Heart left ventricle (tissue), 16 donors: ENCODE measurements around the gene CHIC2. TPM values are rescaled to one million over a fixed set of nuclear protein-coding genes. Genes with fewer than 3 reads are reported as not detected.

Source experiments
- ATAC-seq, 4 donors: fragments of 200-7000 bp; cut with Tn5 transposase; one replicate each; pipeline ENCODE4 v1.9.1; 2020 to 2022; ENCODE audit warnings: moderate library complexity in 4 of 4, mild to moderate bottlenecking in 3 of 4, moderate number of reproducible peaks in 1 of 4
- DNase-seq, 5 donors: peaks; one replicate each; pipeline ENCODE4 v3.0.0-alpha.2; 2020
- H3K27ac ChIP-seq, 12 donors: fragments of 200-600 bp; sonication (generic) in 4 of 12; one replicate each; pipeline versions ENCODE4 v1.5.0 to v1.8.0; 2016 to 2022; ENCODE audit warnings: mild to moderate bottlenecking in 2 of 12
- H3K27me3 ChIP-seq, 9 donors: fragments of 200-600 bp; sonication (generic) in 2 of 9; one replicate each; pipeline versions ENCODE4 v1.5.1 to v1.8.0; 2016 to 2022; ENCODE audit warnings: mild to moderate bottlenecking in 3 of 9
- H3K36me3 ChIP-seq, 9 donors: fragments of 200-600 bp; sonication (generic) in 2 of 9; one replicate each; pipeline versions ENCODE4 v1.5.0 to v1.8.0; 2018 to 2022; ENCODE audit warnings: mild to moderate bottlenecking in 2 of 9
- H3K4me1 ChIP-seq, 12 donors: fragments of 200-600 bp; sonication (generic) in 4 of 12; one replicate each; pipeline versions ENCODE4 v1.5.0 to v1.8.0; 2016 to 2022; ENCODE audit warnings: mild to moderate bottlenecking in 3 of 12
- H3K4me3 ChIP-seq, 12 donors: fragments of 200-600 bp; sonication (generic) in 4 of 12; one replicate each; pipeline versions ENCODE4 v1.5.0 to v1.8.0; 2017 to 2022; ENCODE audit warnings: mild to moderate bottlenecking in 9 of 12, moderate library complexity in 4 of 12
- H3K9me3 ChIP-seq, 12 donors: fragments of 200-600 bp; sonication (generic) in 4 of 12; one replicate each; pipeline versions ENCODE4 v1.5.0 to v1.8.0; 2016 to 2022; ENCODE audit warnings: mild to moderate bottlenecking in 1 of 12
- POLR2A ChIP-seq, 2 donors: fragments of 450-650 bp; IDR thresholded peaks; one replicate each; pipeline ENCODE4 v1.6.1; 2017; ENCODE audit warnings: antibody characterized with exemption in 2 of 2, mild to moderate bottlenecking in 2 of 2, moderate library complexity in 2 of 2
- WGBS, 4 donors: extraction: QIAGEN DNeasy Blood & Tissue Kit in 2 of 4; methylation state at CpG; one replicate each; pipeline versions ENCODE4 v1.1.5 to v1.1.7; 2013 to 2018; 5-methylcytosine and 5-hydroxymethylcytosine counted together
- intact Hi-C, 10 donors: fragments of 100-400 bp; cut with DNase I; formaldehyde crosslinking; loops; one replicate each; pipeline versions ENCODE4 v1.11.1 to v1.14.2; 2022
- polyA plus RNA-seq, 2 donors: library from polyadenylated mRNA; stranded (reverse); fragments of 200-250 nt; gene quantifications; one replicate each; pipeline ENCODE4 v1.2.3, GENCODE V29; 2013
- total RNA-seq, 9 donors: library from RNA; depleted of rRNA in 2 of 9; stranded (reverse); fragments of >200 nt in 2 of 9; fragmentation: NEBNext Ultra II Directional in 3 of 9; extraction: Animal tissue kit (Norgen Biotek cat#: 25700) in 3 of 9; gene quantifications; one replicate each; pipeline versions ENCODE4 v1.1.0 to v1.2.4, GENCODE V29; 2016 to 2023
- TF ChIP-seq, protein P1 (sequence below), 12 donors: fragments of 200-600 bp; sonication (generic) in 4 of 12; IDR thresholded peaks; one replicate each; pipeline versions ENCODE4 v1.5.0 to v1.8.0; 2018 to 2022; ENCODE audit warnings: antibody characterized with exemption in 12 of 12, mild to moderate bottlenecking in 5 of 12
- donor health status: ischemic (EF 13 %, LVEDD 7.1; RV severe dilation, severe dysfunction).
- donor health status: healthy with polysubstance abuse.
- donor health status: DM: no; HTN: yes; CAD: no.
- donor health status: DM: no; HTN: no; CAD: no.
- donor health status: ischemic (EF 25% LVEDD 6.9; RV normal size, moderate dysfunction).
- donor health status: ischemic (EF 25% LVEDD 5.7; RV mildly dilated, moderate dysfunction).
- donor health status: healthy.
- donor health status: DM: yes; HTN: yes; CAD: no.
- donor health status: ischemic (EF 35%, LVEDD 5.7; RV mildly dilated, moderate dysfunction).
- donor health status: nonischemic (EF 11% LVEDD 7.7; RV severe dilation, severe dysfunction).
- donor health status: DM: yes; HTN: yes; CAD: no.
- donor health status: PGD.
- donor health status: ischemic (EF 29% LVEDD 5.4; RV normal size, mild dysfunction).
- donor health status: nonischemic (EF 23%, LVEDD 6.1; RV moderate dilation, normal function).

Gene CHIC2
- total and polyA plus RNA-seq, 11 donors: 5.5 to 17.8 (median 11.2) TPM

DNA sequence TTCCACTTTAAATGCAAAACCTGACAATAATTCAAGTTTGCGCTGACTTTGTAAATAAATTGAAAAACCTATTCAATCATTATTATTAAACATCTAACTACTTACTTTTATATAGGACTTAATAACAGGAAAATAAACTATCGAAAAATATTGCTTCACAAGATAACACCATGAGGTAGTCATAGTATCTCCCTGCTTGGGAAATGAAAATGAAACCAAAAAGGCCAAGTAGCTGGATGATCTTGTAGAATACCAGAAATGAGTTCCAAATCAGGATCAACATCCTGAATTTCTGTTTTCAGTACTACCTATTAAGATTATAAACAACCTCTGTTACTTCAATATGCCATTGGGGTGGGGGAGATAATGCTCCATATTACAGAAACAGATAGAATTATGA lies 58.9 kb downstream of the CHIC2 start:
- H3K27ac ChIP-seq: peak overlapping the region in 2 of 12 donors; percentile 9 to 19
- peak overlapping the region in 3 of 12 donors; percentile 0 to 19 (median 4) for H3K4me3 ChIP-seq
- no peaks in the 10 kb centered on the region for H3K9me3 ChIP-seq
- H3K4me1 ChIP-seq: peaks cover 0 to 11% (median 0%) of the 10 kb centered on the region in 12 donors
- H3K36me3 ChIP-seq: peaks cover 0 to 37% (median 12%) of the 10 kb centered on the region in 9 donors
- intact Hi-C loops: no loop called here
- no peaks in the 10 kb centered on the region for H3K27me3 ChIP-seq
- TF ChIP-seq, protein P1, sequence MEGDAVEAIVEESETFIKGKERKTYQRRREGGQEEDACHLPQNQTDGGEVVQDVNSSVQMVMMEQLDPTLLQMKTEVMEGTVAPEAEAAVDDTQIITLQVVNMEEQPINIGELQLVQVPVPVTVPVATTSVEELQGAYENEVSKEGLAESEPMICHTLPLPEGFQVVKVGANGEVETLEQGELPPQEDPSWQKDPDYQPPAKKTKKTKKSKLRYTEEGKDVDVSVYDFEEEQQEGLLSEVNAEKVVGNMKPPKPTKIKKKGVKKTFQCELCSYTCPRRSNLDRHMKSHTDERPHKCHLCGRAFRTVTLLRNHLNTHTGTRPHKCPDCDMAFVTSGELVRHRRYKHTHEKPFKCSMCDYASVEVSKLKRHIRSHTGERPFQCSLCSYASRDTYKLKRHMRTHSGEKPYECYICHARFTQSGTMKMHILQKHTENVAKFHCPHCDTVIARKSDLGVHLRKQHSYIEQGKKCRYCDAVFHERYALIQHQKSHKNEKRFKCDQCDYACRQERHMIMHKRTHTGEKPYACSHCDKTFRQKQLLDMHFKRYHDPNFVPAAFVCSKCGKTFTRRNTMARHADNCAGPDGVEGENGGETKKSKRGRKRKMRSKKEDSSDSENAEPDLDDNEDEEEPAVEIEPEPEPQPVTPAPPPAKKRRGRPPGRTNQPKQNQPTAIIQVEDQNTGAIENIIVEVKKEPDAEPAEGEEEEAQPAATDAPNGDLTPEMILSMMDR (IDR thresholded peaks at IDR 0.05): no peak
- TF ChIP-seq POLR2A (IDR thresholded peaks at IDR 0.05): no peak
- ATAC-seq (no peak), DNase-seq (no peak)
- 69 to 78% (median 71%) methylated on average over 2 of the region's 2 CpGs for WGBS, 4 donors

GRCh38 chr4:54004463-54004862 lies 59.9 kb downstream of the CHIC2 start:
- H3K4me1 ChIP-seq: peaks cover 0 to 11% (median 0%) of the 10 kb centered on the region in 12 donors
- no peak for TF ChIP-seq POLR2A (IDR thresholded peaks at IDR 0.05)
- TF ChIP-seq, protein P1 (IDR thresholded peaks at IDR 0.05): no peak
- no peak overlapping the region for H3K27ac ChIP-seq
- intact Hi-C loops: no loop called here
- H3K27me3 ChIP-seq: no peaks in the 10 kb centered on the region
- no peak for DNase-seq
- no peak for ATAC-seq
- no peak overlapping the region for H3K4me3 ChIP-seq
- 90 to 95% (median 93%) methylated on average over 2 of the region's 2 CpGs for WGBS, 4 donors
- peaks cover 0 to 28% (median 7%) of the 10 kb centered on the region in 9 donors for H3K36me3 ChIP-seq
- no peaks in the 10 kb centered on the region for H3K9me3 ChIP-seq

DNA sequence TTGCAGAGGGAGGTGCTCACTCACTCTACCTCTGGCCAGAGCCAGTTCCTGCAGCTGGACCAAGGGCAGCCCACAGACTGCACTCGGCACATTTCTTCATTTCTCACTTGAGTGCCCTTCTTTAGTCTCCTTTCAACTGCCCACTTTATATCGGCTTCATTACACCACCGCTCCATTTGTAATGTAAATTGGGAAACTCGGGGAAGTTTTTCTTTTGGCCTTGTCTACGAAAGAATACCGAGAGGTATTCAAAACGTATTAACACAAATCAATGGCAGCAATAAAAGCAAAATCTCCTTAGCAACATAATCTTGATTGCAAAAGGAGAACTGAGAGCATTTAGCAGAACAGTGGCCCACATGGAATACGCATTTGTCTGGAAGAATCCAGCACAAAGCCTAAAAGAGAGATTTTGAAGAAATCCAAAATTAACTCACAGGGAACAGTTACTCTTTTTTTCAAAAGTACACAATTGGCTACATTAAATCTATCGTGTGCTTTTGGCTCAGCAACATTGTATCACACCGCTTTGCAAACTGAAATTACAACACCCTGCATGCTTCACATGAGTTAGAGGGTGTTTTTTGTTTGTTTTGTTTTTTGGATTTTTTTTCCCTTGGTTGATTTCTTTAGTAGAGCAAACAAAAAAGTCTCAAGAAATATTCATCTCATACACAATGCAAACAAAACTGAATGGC lies 62.6 kb downstream of the CHIC2 start:
- WGBS, 4 donors: 93 to 95% (median 95%) methylated on average over 10 of the region's 10 CpGs
- peaks cover 0 to 10% (median 3%) of the 10 kb centered on the region in 9 donors for H3K36me3 ChIP-seq
- H3K27me3 ChIP-seq: no peaks in the 10 kb centered on the region
- ATAC-seq (no peak), DNase-seq (no peak)
- no peak overlapping the region for H3K27ac ChIP-seq
- TF ChIP-seq POLR2A (IDR thresholded peaks at IDR 0.05): no peak
- TF ChIP-seq, protein P1 (IDR thresholded peaks at IDR 0.05): no peak
- no peaks in the 10 kb centered on the region for H3K9me3 ChIP-seq
- intact Hi-C loops: no loop called here
- no peak overlapping the region for H3K4me3 ChIP-seq
- peaks cover 0 to 11% (median 0%) of the 10 kb centered on the region in 12 donors for H3K4me1 ChIP-seq

DNA sequence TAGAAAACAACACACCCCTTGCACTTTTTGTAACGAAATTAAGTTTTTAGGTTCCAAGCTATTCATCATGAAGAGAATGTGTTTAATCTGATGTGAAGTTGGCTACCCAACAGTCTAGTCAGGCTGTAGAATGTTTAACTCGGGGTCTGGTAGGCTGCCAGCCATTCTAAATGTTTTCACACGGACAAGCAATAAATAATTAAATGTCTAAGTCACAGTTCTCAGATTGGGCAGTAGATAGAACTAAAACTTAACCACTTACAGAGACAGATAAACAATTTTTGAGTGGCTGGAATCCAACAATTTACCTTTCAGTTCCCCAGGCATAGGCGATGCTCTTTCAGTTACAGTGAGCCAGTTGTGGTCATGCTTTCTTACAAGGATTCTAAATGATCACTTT lies 66.5 kb downstream of the CHIC2 start:
- no peaks in the 10 kb centered on the region for H3K9me3 ChIP-seq
- ATAC-seq: no peak
- intact Hi-C loops: no loop called here
- no peak for DNase-seq
- no peaks in the 10 kb centered on the region for H3K27me3 ChIP-seq
- H3K36me3 ChIP-seq: peaks cover 0 to 10% (median 0%) of the 10 kb centered on the region in 9 donors
- no peak overlapping the region for H3K4me3 ChIP-seq
- no peak overlapping the region for H3K27ac ChIP-seq
- WGBS, 4 donors: 80 to 89% (median 85%) methylated on average over 4 of the region's 4 CpGs
- no peak for TF ChIP-seq POLR2A (IDR thresholded peaks at IDR 0.05)
- peaks cover 0 to 11% (median 0%) of the 10 kb centered on the region in 12 donors for H3K4me1 ChIP-seq
